Mucosa of descending colon (tissue), 3 donors: ENCODE results near the gene GSTM2. TPM values are rescaled to one million over a fixed set of nuclear protein-coding genes. Genes with fewer than 3 reads are reported as not detected.

Experiments used
- ATAC-seq: fragments of 200-7000 bp; cut with Tn5 transposase; one replicate; pipeline ENCODE4 v1.9.1; 2020; ENCODE audit warnings: mild to moderate bottlenecking, moderate library complexity
- DNase-seq, 3 donors: peaks; one replicate each; pipeline ENCODE4 v3.0.0-alpha.2; 2020
- H3K36me3 ChIP-seq: fragments of 200-600 bp; one replicate; pipeline ENCODE4 v1.8.0; 2021; ENCODE audit warnings: low read depth, mild to moderate bottlenecking
- H3K4me1 ChIP-seq: fragments of 200-600 bp; one replicate; pipeline ENCODE4 v1.8.0; 2021; ENCODE audit warnings: low read depth, mild to moderate bottlenecking
- H3K4me3 ChIP-seq: fragments of 200-600 bp; one replicate; pipeline ENCODE4 v1.8.0; 2021; ENCODE audit warnings: mild to moderate bottlenecking
- H3K9me3 ChIP-seq: fragments of 200-600 bp; one replicate; pipeline ENCODE4 v1.8.0; 2021; ENCODE audit warnings: mild to moderate bottlenecking
- CTCF ChIP-seq: fragments of 200-600 bp; IDR thresholded peaks from one replicate; pipeline ENCODE4 v1.8.0; 2022; ENCODE audit warnings: antibody characterized with exemption, mild to moderate bottlenecking
- intact Hi-C, 2 donors: fragments of 100-400 bp; cut with DNase I in 1 of 2; cut with micrococcal nuclease in 1 of 2; formaldehyde crosslinking; loops; one replicate each; pipeline versions ENCODE4 v1.11.0 to v1.11.1; 2022; cut with DNase I, micrococcal nuclease
- total RNA-seq, 3 donors: library from RNA; stranded (reverse); fragmentation: NEBNext Ultra II Directional in 2 of 3; extraction: Animal tissue kit (Norgen Biotek cat#: 25700) in 2 of 3; gene quantifications; one replicate each; pipeline versions ENCODE4 v1.2.1 to v1.2.4, GENCODE V29; 2021 to 2023
- donor health status: DM: no; HTN: no; CAD: no; lungs with moderate emphysema.
- donor health status: DM: no; HTN: no; CAD: no.
- donor health status: DM: no; HTN: yes; CAD: no.

GSTM2 gene
- total RNA-seq, 3 donors from 2014 or later: 23.8 to 87.7 (median 41.0) TPM

DNA sequence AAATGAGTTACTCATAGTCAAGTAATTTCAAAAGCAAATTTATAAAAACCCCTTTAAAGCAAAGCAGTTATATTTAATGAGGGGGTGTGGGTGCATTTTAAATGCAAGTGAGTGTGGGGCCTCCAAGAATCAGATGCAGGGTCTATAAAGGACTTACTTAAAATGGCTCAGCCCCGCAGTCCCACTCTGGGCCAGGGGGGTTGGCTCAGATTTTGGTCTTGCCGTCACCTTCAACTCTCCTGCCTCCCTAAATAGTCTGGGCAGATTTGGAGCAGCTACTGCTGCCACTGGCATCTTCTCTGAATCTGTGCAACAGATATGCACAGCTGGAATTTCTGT, 32.0 kb upstream of the GSTM2 start:
- TF ChIP-seq CTCF: no peak
- ATAC-seq (no peak), DNase-seq (no peak)
- no peaks in the 10 kb centered on the region for H3K9me3 ChIP-seq
- no peaks in the 10 kb centered on the region for H3K36me3 ChIP-seq
- intact Hi-C loops: loop anchor here in 1 of 2 donors (10.0 kb wide), 1 partner anchor 91 kb away; the partner anchor contains the start of gene GNAI3
- H3K4me3 ChIP-seq: no peak overlapping the region
- peaks cover 13% of the 10 kb centered on the region for H3K4me1 ChIP-seq

DNA sequence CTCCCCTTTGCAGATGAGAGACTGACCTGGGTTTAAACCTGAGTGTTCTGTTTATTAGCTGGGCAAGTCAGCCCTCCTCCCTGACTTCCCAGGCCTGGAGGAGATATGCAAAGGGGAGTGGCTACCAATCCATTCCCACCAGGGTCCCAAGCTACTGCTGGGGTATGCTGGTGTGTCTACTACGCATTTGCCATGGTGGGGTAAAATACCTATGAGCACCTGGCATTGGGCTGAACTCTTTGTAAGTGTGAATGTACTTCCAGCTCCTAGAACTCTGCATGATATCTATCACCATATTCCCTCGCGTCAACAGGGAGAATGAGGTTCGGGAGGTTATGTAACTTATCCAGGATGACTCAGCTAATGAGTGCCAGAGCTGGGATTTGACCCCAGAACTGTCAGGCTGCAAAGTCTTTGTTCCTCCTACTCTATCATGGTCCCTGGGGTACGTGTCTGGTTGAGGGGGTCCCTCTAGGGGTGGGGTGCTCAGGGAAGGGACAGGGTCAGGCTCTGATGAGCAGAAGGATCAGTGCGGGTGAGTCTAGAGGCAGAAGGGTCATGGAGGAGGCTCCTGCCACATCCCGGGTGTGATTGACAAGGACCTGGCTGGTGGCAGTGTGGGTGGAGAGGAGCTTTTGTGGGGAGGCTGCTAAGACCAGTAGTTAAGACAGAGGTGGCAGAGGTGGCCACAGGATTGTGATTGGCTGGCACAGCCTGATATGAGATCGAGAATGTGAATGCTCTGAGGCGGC, 31.5 kb upstream of the GSTM2 start:
- no peaks in the 10 kb centered on the region for H3K36me3 ChIP-seq
- H3K9me3 ChIP-seq: no peaks in the 10 kb centered on the region
- no peak overlapping the region for H3K4me3 ChIP-seq
- ATAC-seq (no peak), DNase-seq (peak in 1 of 3 donors; percentile 24)
- intact Hi-C loops: loop anchor here in 1 of 2 donors (10.0 kb wide), 1 partner anchor 92 kb away; the partner anchor contains the start of gene GNAI3
- no peak for TF ChIP-seq CTCF
- H3K4me1 ChIP-seq: peaks cover 13% of the 10 kb centered on the region

- H3K36me3 ChIP-seq: no peaks in the 10 kb centered on the region
- ATAC-seq: no peak
- peaks cover 11% of the 10 kb centered on the region for H3K4me1 ChIP-seq
- TF ChIP-seq CTCF: no peak
- H3K4me3 ChIP-seq: no peak overlapping the region
- H3K9me3 ChIP-seq: no peaks in the 10 kb centered on the region
- intact Hi-C loops: loop anchor here in 1 of 2 donors (10.0 kb wide), 1 partner anchor 93 kb away; the partner anchor contains the start of gene GNAI3
- DNase-seq: peak in 1 of 3 donors; percentile 14
Measured at GRCh38 chr1:109637446-109637845, 30.4 kb upstream of the GSTM2 start.

DNA sequence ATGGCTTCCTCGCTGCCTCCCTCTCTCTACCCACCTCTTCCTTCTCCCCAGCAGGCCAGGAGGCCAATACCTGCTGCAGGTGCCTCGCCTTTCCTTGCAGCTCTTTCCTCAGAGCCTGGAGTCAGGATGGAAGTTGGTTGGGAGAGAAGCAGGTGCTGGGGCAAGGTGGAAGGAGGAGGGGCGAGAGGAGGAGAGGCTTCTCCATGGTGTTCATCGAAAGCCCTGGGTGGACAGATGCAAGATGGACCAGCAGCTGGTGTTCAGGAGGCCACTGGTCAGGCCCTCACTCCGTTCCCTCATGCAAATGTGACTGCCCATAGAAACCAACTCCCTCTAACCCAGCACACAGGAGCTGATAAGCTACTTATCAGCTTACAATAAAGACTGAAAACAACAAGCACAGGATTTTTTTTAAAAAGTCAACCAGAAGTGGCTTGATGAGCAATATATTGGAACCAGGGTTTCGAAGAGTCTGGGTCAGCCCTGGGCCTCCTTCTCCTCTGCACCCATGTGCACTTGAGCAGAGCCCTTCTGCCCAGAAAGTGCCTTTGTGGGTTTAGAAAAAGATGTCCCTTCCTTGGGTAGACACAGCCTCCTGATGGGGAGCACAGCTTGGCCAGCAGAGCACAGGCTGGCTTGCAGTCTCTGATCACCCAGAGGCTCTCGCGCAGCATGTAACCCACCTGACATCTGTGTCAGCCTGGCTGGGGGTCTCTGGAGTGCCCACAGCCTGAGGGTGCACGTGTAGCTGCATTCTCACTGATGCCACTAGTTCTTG, 28.6 kb upstream of the GSTM2 start:
- H3K9me3 ChIP-seq: no peaks in the 10 kb centered on the region
- TF ChIP-seq CTCF: no peak
- intact Hi-C loops: loop anchor here in 1 of 2 donors (10.0 kb wide), 1 partner anchor 94 kb away; the partner anchor contains the start of gene GNAI3
- peak in 1 of 3 donors; percentile 20 for DNase-seq
- H3K4me3 ChIP-seq: no peak overlapping the region
- no peak for ATAC-seq
- H3K36me3 ChIP-seq: no peaks in the 10 kb centered on the region
- H3K4me1 ChIP-seq: peaks cover 13% of the 10 kb centered on the region

GRCh38 chr1:109639841-109640184, 28.0 kb upstream of the GSTM2 start:
- ATAC-seq (no peak), DNase-seq (peak in 1 of 3 donors; percentile 25)
- Histone ChIP-seq H3K4me1 (peaks cover 13% of the 10 kb centered on the region), H3K36me3 (no peaks in the 10 kb centered on the region), H3K9me3 (no peaks in the 10 kb centered on the region), H3K4me3 (no peak overlapping the region)
- no peak for TF ChIP-seq CTCF
- intact Hi-C loops: loop anchor here (5.0 to 10.0 kb wide), 4 partner anchors 93 to 345 kb away; partner anchors contain the start of genes GNAI3 (in 2 of the 2) and AHCYL1 (in 1 of the 2)
